H9 (cell line): ENCODE measurements around the gene FHIT. TPM values are rescaled to one million over a fixed set of nuclear protein-coding genes. Genes with fewer than 3 reads are reported as not detected.

Experiments used
- DNase-seq: peaks from one replicate; pipeline ENCODE4 v3.0.0-alpha.2; 2017
- H2AFZ ChIP-seq: one replicate; pipeline ENCODE4 v1.6.1; 2013; ENCODE audit warnings: mild to moderate bottlenecking, low read length, control low read depth, moderate library complexity
- H2AK5ac ChIP-seq: 2 replicates; pipeline ENCODE4 v1.6.1; 2013; ENCODE audit warnings: low read length, control low read depth, mixed read lengths; ENCODE audit not compliant: insufficient read length
- H2BK120ac ChIP-seq: one replicate; pipeline ENCODE4 v1.6.1; 2013; ENCODE audit warnings: low read depth, mild to moderate bottlenecking, low read length, control low read depth, inconsistent platforms; ENCODE audit not compliant: poor library complexity, severe bottlenecking
- H2BK12ac ChIP-seq: 2 replicates; pipeline ENCODE4 v1.6.1; 2013; ENCODE audit warnings: low read length, control low read depth, mixed read lengths, low read depth; ENCODE audit not compliant: insufficient read length
- H2BK15ac ChIP-seq: 2 replicates; pipeline ENCODE4 v1.6.1; 2013; ENCODE audit warnings: low read depth, low read length, control low read depth
- H2BK20ac ChIP-seq: one replicate; pipeline ENCODE4 v1.6.1; 2013; ENCODE audit warnings: low read depth, mild to moderate bottlenecking, low read length, control low read depth, inconsistent platforms; ENCODE audit not compliant: poor library complexity, severe bottlenecking
- H2BK5ac ChIP-seq: 2 replicates; pipeline ENCODE4 v1.6.1; 2013; ENCODE audit warnings: low read length, control low read depth, mixed read lengths; ENCODE audit not compliant: insufficient read length
- H3K14ac ChIP-seq: 2 replicates; pipeline ENCODE4 v1.6.1; 2013; ENCODE audit warnings: low read length, control low read depth; ENCODE audit not compliant: insufficient read depth
- H3K18ac ChIP-seq: 2 replicates; pipeline ENCODE4 v1.6.1; 2013; ENCODE audit warnings: low read depth, mild to moderate bottlenecking, mixed read lengths, low read length, control low read depth; ENCODE audit not compliant: insufficient read length
- H3K23ac ChIP-seq: 2 replicates; pipeline ENCODE4 v1.6.1; 2013; ENCODE audit warnings: low read length, control low read depth, mixed read lengths, low read depth; ENCODE audit not compliant: insufficient read length
- H3K23me2 ChIP-seq: 2 replicates; pipeline ENCODE4 v1.6.1; 2013; ENCODE audit warnings: low read depth, mild to moderate bottlenecking, mixed read lengths, low read length, control low read depth; ENCODE audit not compliant: insufficient read length, poor library complexity, severe bottlenecking
- H3K27ac ChIP-seq: 2 replicates; pipeline ENCODE4 v1.5.1; 2013; ENCODE audit warnings: low read length, control low read depth, mixed read lengths, low read depth; ENCODE audit not compliant: insufficient read length
- H3K27me3 ChIP-seq: 2 replicates; pipeline ENCODE4 v1.6.1; 2013; ENCODE audit warnings: low read length, control low read depth, inconsistent platforms; ENCODE audit not compliant: insufficient read depth
- H3K4ac ChIP-seq: 2 replicates; pipeline ENCODE4 v1.6.1; 2013; ENCODE audit warnings: low read depth, mild to moderate bottlenecking, control low read depth, inconsistent platforms, low read length, moderate library complexity
- H3K4me1 ChIP-seq: 2 replicates; pipeline ENCODE4 v1.6.1; 2013; ENCODE audit warnings: low read length, control low read depth, inconsistent platforms; ENCODE audit not compliant: insufficient read depth
- H3K4me2 ChIP-seq: 2 replicates; pipeline ENCODE4 v1.6.1; 2013; ENCODE audit warnings: low read length, control low read depth, mixed read lengths; ENCODE audit not compliant: insufficient read length, insufficient read depth
- H3K56ac ChIP-seq: 2 replicates; pipeline ENCODE4 v1.6.1; 2013; ENCODE audit warnings: low read depth, mild to moderate bottlenecking, mixed read lengths, low read length, control low read depth; ENCODE audit not compliant: insufficient read length
- H3K79me1 ChIP-seq: 2 replicates; pipeline ENCODE4 v1.6.1; 2013; ENCODE audit warnings: low read depth, mild to moderate bottlenecking, moderate library complexity, low read length, control low read depth, inconsistent platforms; ENCODE audit not compliant: insufficient read depth, poor library complexity, severe bottlenecking
- H3K79me2 ChIP-seq: 2 replicates; pipeline ENCODE4 v1.6.1; 2013; ENCODE audit warnings: low read length, control low read depth, inconsistent platforms; ENCODE audit not compliant: insufficient read depth
- H3K9ac ChIP-seq: 2 replicates; pipeline ENCODE4 v1.6.1; 2013; ENCODE audit warnings: low read length, control low read depth, mixed read lengths; ENCODE audit not compliant: insufficient read length; ENCODE audit errors: extremely low read depth
- H3K9me3 ChIP-seq: one replicate; pipeline ENCODE4 v1.6.1; 2013; ENCODE audit warnings: low read depth, low read length, inconsistent platforms; ENCODE audit not compliant: control insufficient read depth
- H3T11ph ChIP-seq: one replicate; pipeline ENCODE4 v1.6.1; 2013; ENCODE audit warnings: mild to moderate bottlenecking, low read length, control low read depth, inconsistent platforms
- H4K20me1 ChIP-seq: one replicate; pipeline ENCODE4 v1.6.1; 2013; ENCODE audit not compliant: control insufficient read depth, insufficient read length, insufficient read depth
- H4K5ac ChIP-seq: 2 replicates; pipeline ENCODE4 v1.6.1; 2013; ENCODE audit warnings: low read depth, mild to moderate bottlenecking, mixed read lengths, low read length, control low read depth; ENCODE audit not compliant: insufficient read length
- H4K8ac ChIP-seq: replicated peaks from 2 replicates; pipeline ENCODE4 v1.6.1; 2013; ENCODE audit warnings: low read length, control low read depth, mixed read lengths, low read depth; ENCODE audit not compliant: insufficient read length
- H4K91ac ChIP-seq: 2 replicates; pipeline ENCODE4 v1.6.1; 2013; ENCODE audit warnings: low read depth, mild to moderate bottlenecking, moderate library complexity, mixed read lengths, low read length, control low read depth; ENCODE audit not compliant: insufficient read length
- H3K27ac Mint-ChIP-seq, 3 experiments: 2 replicates in 2 of 3; 3 replicates in 1 of 3; pipeline ENCODE4 v1.8.0; 2020 to 2021; ENCODE audit warnings: mixed read lengths in 3 of 3, mild to moderate bottlenecking in 1 of 3, moderate library complexity in 1 of 3
- H3K27me3 Mint-ChIP-seq: 2 replicates; pipeline ENCODE4 v1.8.0; 2021; ENCODE audit warnings: low read depth, mild to moderate bottlenecking, moderate library complexity, mixed read lengths
- H3K36me3 Mint-ChIP-seq, 3 experiments: 2 replicates in 2 of 3; 3 replicates in 1 of 3; pipeline ENCODE4 v1.8.0; 2020 to 2021; ENCODE audit warnings: low read depth in 3 of 3, mixed read lengths in 3 of 3; ENCODE audit not compliant: insufficient read depth in 1 of 3
- H3K4me1 Mint-ChIP-seq, 2 experiments: 2 replicates each; pipeline ENCODE4 v1.8.0; 2020; ENCODE audit warnings: mixed read lengths in 2 of 2
- H3K4me3 Mint-ChIP-seq, 2 experiments: 2 replicates in 1 of 2; 3 replicates in 1 of 2; pipeline ENCODE4 v1.8.0; 2020 to 2021; ENCODE audit warnings: mild to moderate bottlenecking in 2 of 2, mixed read lengths in 2 of 2, moderate library complexity in 1 of 2
- H3K9me3 Mint-ChIP-seq, 2 experiments: 2 replicates in 1 of 2; 3 replicates in 1 of 2; pipeline ENCODE4 v1.8.0; 2020; ENCODE audit warnings: mild to moderate bottlenecking in 2 of 2, mixed read lengths in 2 of 2, moderate library complexity in 1 of 2
- WGBS: extraction: QIAGEN DNeasy Blood & Tissue Kit; methylation state at CpG from one replicate; pipeline ENCODE4 v1.1.7; 2013; ENCODE audit warnings: missing lambda C conversion rate, low lambda C conversion rate, mixed read lengths; ENCODE audit not compliant: insufficient read length; ENCODE audit errors: extremely low coverage; 5-methylcytosine and 5-hydroxymethylcytosine counted together
- total RNA-seq: library from RNA; stranded (reverse); gene quantifications from 2 replicates; pipeline ENCODE4 v1.2.1, GENCODE V29; 2021
- TF ChIP-seq, protein P1 (sequence below): fragments of 200-600 bp; sonication (generic); conservative IDR thresholded peaks from 3 replicates; pipeline ENCODE4 v1.8.0; 2021; ENCODE audit warnings: antibody characterized with exemption, mild to moderate bottlenecking

The FHIT gene
- total RNA-seq, 1 experiment from 2014 or later = 3.0 TPM

DNA sequence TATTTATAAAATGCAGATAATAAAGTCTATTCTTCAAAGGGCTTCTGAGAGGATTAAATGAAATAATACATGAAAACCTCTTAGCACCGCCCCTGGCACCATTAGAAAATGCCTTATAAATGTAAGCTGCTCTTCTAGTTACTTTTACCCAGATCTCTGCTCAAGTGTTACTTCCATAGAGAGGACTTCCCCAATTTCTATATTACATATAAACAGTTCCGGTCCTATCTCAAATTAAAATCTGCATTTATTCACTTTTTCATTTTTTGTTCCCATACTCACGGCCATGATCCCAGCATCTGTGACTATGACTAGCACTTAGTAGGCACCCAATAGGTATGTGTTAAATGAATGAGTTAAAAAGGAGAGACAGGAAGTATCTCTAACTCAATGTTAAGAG is 1310.5 kb downstream of the FHIT start:
- Histone ChIP-seq H4K5ac (no peak overlapping the region), H3K4me1 (no peaks in the 10 kb centered on the region), H3T11ph (no peak overlapping the region), H4K8ac (no peak overlapping the region), H3K9me3 (no peaks in the 10 kb centered on the region), H3K4ac (no peak overlapping the region), H2BK5ac (no peak overlapping the region), H3K14ac (no peak overlapping the region), H2AFZ (no peak overlapping the region), H4K20me1 (no peaks in the 10 kb centered on the region), H3K23ac (no peak overlapping the region), H3K27me3 (no peaks in the 10 kb centered on the region), H3K23me2 (no peaks in the 10 kb centered on the region), H2BK120ac (no peak overlapping the region), H2BK15ac (no peak overlapping the region), H3K79me1 (no peaks in the 10 kb centered on the region), H4K91ac (no peak overlapping the region), H2AK5ac (no peak overlapping the region), H3K79me2 (no peaks in the 10 kb centered on the region), H3K27ac (no peak overlapping the region), H3K9ac (no peak overlapping the region), H3K4me2 (no peak overlapping the region), H2BK20ac (no peak overlapping the region), H3K18ac (no peak overlapping the region), H3K56ac (no peak overlapping the region), H2BK12ac (no peak overlapping the region)
- no peak for DNase-seq
- WGBS = no CpG with 5 or more reads among the region's 3 CpGs
- H3K4me3 Mint-ChIP-seq = no peak overlapping the region
- TF ChIP-seq, protein P1, sequence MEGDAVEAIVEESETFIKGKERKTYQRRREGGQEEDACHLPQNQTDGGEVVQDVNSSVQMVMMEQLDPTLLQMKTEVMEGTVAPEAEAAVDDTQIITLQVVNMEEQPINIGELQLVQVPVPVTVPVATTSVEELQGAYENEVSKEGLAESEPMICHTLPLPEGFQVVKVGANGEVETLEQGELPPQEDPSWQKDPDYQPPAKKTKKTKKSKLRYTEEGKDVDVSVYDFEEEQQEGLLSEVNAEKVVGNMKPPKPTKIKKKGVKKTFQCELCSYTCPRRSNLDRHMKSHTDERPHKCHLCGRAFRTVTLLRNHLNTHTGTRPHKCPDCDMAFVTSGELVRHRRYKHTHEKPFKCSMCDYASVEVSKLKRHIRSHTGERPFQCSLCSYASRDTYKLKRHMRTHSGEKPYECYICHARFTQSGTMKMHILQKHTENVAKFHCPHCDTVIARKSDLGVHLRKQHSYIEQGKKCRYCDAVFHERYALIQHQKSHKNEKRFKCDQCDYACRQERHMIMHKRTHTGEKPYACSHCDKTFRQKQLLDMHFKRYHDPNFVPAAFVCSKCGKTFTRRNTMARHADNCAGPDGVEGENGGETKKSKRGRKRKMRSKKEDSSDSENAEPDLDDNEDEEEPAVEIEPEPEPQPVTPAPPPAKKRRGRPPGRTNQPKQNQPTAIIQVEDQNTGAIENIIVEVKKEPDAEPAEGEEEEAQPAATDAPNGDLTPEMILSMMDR = no peak
- no peaks in the 10 kb centered on the region for H3K27me3 Mint-ChIP-seq
- no peaks in the 10 kb centered on the region for H3K36me3 Mint-ChIP-seq
- no peaks in the 10 kb centered on the region for H3K4me1 Mint-ChIP-seq
- H3K9me3 Mint-ChIP-seq = 0 out of 5 replicates have a peak, but pooled peaks cover 0 to 4% of the 10 kb centered on the region in 2 experiments
- H3K27ac Mint-ChIP-seq = no peak overlapping the region
